SK-N-SH treated with all-trans-retinoic acid at 6 μM for 48 hours (cell line): ENCODE data around the gene FGFBP2.

Experiments
- ATAC-seq: fragments of 200-7000 bp; cut with Tn5 transposase; 3 replicates; pipeline ENCODE4 v1.9.1; 2020; ENCODE audit warnings: mild to moderate bottlenecking, moderate library complexity
- ARNTL ChIP-seq: fragments of 450-650 bp; formaldehyde crosslinking; IDR thresholded peaks from 2 replicates; pipeline ENCODE4 v1.5.0; 2020; ENCODE audit warnings: low read depth, mild to moderate bottlenecking, moderate library complexity, borderline replicate concordance
- BACH2 ChIP-seq: fragments of 250-450 bp; sonication (Bioruptor Pico); IDR thresholded peaks from 2 replicates; pipeline ENCODE4 v1.9.0; 2021; ENCODE audit warnings: mild to moderate bottlenecking, borderline replicate concordance
- CSDC2 ChIP-seq: fragments of 250-450 bp; sonication (Bioruptor Pico); IDR thresholded peaks from 2 replicates; pipeline ENCODE4 v1.5.0; 2020; ENCODE audit warnings: mild to moderate bottlenecking, moderate library complexity
- ESRRG ChIP-seq: fragments of 250-450 bp; sonication (Bioruptor Pico); IDR thresholded peaks from 2 replicates; pipeline ENCODE4 v1.6.1; 2021; ENCODE audit warnings: mild to moderate bottlenecking
- ISL1 ChIP-seq: fragments of 250-450 bp; sonication (Bioruptor Pico); IDR thresholded peaks from 2 replicates; pipeline ENCODE4 v2.1.2; 2022; ENCODE audit warnings: mild to moderate bottlenecking, moderate library complexity
- OSR1 ChIP-seq: fragments of 250-450 bp; sonication (Bioruptor Pico); IDR thresholded peaks from 2 replicates; pipeline ENCODE4 v1.8.0; 2022; ENCODE audit warnings: moderate library complexity, mild to moderate bottlenecking, inconsistent platforms
- POU6F1 ChIP-seq: fragments of 250-450 bp; sonication (Bioruptor Pico); IDR thresholded peaks from 2 replicates; pipeline ENCODE4 v1.8.0; 2021; ENCODE audit warnings: low read depth, mild to moderate bottlenecking, moderate library complexity, borderline replicate concordance
- PPARA ChIP-seq: fragments of 250-450 bp; sonication (Bioruptor Pico); IDR thresholded peaks from 2 replicates; pipeline ENCODE4 v1.5.0; 2020; ENCODE audit warnings: mild to moderate bottlenecking, borderline replicate concordance
- RARB ChIP-seq: fragments of 250-450 bp; sonication (Bioruptor Pico); IDR thresholded peaks from 2 replicates; pipeline ENCODE4 v1.8.0; 2021; ENCODE audit warnings: mild to moderate bottlenecking, moderate library complexity
- SNAI2 ChIP-seq: fragments of 250-450 bp; sonication (Bioruptor Pico); IDR thresholded peaks from 2 replicates; pipeline ENCODE4 v1.5.0; 2020; ENCODE audit warnings: mild to moderate bottlenecking, moderate library complexity
- TCF4 ChIP-seq: fragments of 250-450 bp; sonication (Bioruptor Pico); IDR thresholded peaks from 2 replicates; pipeline ENCODE4 v1.8.0; 2021; ENCODE audit warnings: mild to moderate bottlenecking, moderate library complexity, borderline replicate concordance
- TOX ChIP-seq: fragments of 250-450 bp; sonication (Bioruptor Pico); IDR thresholded peaks from 2 replicates; pipeline ENCODE4 v1.8.0; 2021; ENCODE audit warnings: mild to moderate bottlenecking, moderate library complexity, borderline replicate concordance
- TSHZ2 ChIP-seq: fragments of 250-450 bp; sonication (Bioruptor Pico); IDR thresholded peaks from 2 replicates; pipeline ENCODE4 v1.5.0; 2020; ENCODE audit warnings: mild to moderate bottlenecking, moderate library complexity
- ZC3H10 ChIP-seq: fragments of 250-450 bp; sonication (Bioruptor Pico); IDR thresholded peaks from 2 replicates; pipeline ENCODE4 v1.5.1; 2021; ENCODE audit warnings: mild to moderate bottlenecking, moderate library complexity
- ZFP3 ChIP-seq: fragments of 250-450 bp; sonication (Bioruptor Pico); IDR thresholded peaks from 2 replicates; pipeline ENCODE4 v1.5.0; 2020; ENCODE audit warnings: mild to moderate bottlenecking, moderate library complexity
- ZFP30 ChIP-seq: fragments of 450-650 bp; formaldehyde crosslinking; IDR thresholded peaks from 2 replicates; pipeline ENCODE4 v1.5.0; 2022; ENCODE audit warnings: mild to moderate bottlenecking, moderate library complexity
- ZNF565 ChIP-seq: fragments of 450-650 bp; formaldehyde crosslinking; conservative IDR thresholded peaks from 2 replicates; pipeline ENCODE4 v1.5.0; 2020; ENCODE audit warnings: low read depth, mild to moderate bottlenecking, moderate library complexity
- ZNF8 ChIP-seq: fragments of 450-650 bp; formaldehyde crosslinking; IDR thresholded peaks from 2 replicates; pipeline ENCODE4 v1.5.0; 2020; ENCODE audit warnings: mild to moderate bottlenecking, moderate library complexity
- TF ChIP-seq, protein P1 (sequence below): fragments of 250-450 bp; sonication (Bioruptor Pico); IDR thresholded peaks from 2 replicates; pipeline ENCODE4 v1.8.0; 2020; ENCODE audit warnings: mild to moderate bottlenecking, moderate library complexity, borderline replicate concordance
- TF ChIP-seq, protein P2 (sequence below): fragments of 250-450 bp; sonication (Bioruptor Pico); IDR thresholded peaks from 2 replicates; pipeline ENCODE4 v1.5.1; 2021; ENCODE audit warnings: mild to moderate bottlenecking, moderate library complexity

FGFBP2 gene

DNA sequence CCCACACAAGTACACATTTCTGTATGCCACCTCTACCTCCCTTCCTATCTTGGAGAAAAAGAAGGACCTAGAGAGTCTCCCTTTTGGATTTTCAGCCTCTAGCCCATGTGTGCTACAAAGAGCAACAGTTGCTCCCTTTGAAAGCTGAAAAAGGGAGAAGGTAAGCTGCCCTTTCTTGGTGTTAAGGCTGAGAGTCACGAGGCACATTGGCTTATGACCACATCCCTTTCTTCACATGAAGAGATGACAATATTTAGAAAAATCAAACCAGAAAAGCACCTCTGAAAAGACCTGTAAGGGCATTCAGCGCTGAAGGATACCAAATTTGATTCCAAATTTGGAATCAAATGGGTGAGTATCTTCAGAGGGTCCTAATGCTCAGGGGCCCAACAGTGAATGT lies 18.1 kb downstream of the FGFBP2 start:
- no peak for ATAC-seq
- no peak for TF ChIP-seq ZNF8 (CRISPR knock-in tag)
- TF ChIP-seq ZFP3 (CRISPR knock-in tag), result no peak
- no peak for TF ChIP-seq SNAI2 (CRISPR knock-in tag)
- no peak for TF ChIP-seq TCF4
- no peak for TF ChIP-seq PPARA (CRISPR knock-in tag)
- TF ChIP-seq ZFP30 (CRISPR knock-in tag), result no peak
- TF ChIP-seq OSR1 (CRISPR knock-in tag), result no peak
- TF ChIP-seq CSDC2 (CRISPR knock-in tag), result no peak
- no peak for TF ChIP-seq POU6F1 (CRISPR knock-in tag)
- no peak for TF ChIP-seq TSHZ2
- TF ChIP-seq, protein P1, sequence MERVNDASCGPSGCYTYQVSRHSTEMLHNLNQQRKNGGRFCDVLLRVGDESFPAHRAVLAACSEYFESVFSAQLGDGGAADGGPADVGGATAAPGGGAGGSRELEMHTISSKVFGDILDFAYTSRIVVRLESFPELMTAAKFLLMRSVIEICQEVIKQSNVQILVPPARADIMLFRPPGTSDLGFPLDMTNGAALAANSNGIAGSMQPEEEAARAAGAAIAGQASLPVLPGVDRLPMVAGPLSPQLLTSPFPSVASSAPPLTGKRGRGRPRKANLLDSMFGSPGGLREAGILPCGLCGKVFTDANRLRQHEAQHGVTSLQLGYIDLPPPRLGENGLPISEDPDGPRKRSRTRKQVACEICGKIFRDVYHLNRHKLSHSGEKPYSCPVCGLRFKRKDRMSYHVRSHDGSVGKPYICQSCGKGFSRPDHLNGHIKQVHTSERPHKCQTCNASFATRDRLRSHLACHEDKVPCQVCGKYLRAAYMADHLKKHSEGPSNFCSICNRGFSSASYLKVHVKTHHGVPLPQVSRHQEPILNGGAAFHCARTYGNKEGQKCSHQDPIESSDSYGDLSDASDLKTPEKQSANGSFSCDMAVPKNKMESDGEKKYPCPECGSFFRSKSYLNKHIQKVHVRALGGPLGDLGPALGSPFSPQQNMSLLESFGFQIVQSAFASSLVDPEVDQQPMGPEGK, result no peak
- no peak for TF ChIP-seq ARNTL (CRISPR knock-in tag)
- TF ChIP-seq, protein P2, sequence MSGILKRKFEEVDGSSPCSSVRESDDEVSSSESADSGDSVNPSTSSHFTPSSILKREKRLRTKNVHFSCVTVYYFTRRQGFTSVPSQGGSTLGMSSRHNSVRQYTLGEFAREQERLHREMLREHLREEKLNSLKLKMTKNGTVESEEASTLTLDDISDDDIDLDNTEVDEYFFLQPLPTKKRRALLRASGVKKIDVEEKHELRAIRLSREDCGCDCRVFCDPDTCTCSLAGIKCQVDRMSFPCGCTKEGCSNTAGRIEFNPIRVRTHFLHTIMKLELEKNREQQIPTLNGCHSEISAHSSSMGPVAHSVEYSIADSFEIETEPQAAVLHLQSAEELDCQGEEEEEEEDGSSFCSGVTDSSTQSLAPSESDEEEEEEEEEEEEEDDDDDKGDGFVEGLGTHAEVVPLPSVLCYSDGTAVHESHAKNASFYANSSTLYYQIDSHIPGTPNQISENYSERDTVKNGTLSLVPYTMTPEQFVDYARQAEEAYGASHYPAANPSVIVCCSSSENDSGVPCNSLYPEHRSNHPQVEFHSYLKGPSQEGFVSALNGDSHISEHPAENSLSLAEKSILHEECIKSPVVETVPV (CRISPR knock-in tag), result no peak
- TF ChIP-seq, all 23 proteins: peak for 0

- no peak for ATAC-seq
- TF ChIP-seq RARB (CRISPR knock-in tag), result no peak
- TF ChIP-seq, protein P2 (CRISPR knock-in tag), result no peak
- no peak for TF ChIP-seq ZNF565 (CRISPR knock-in tag)
- TF ChIP-seq TOX (CRISPR knock-in tag), result no peak
- TF ChIP-seq ZNF8 (CRISPR knock-in tag), result no peak
- TF ChIP-seq ZC3H10 (CRISPR knock-in tag), result no peak
- no peak for TF ChIP-seq TSHZ2
- TF ChIP-seq ARNTL (CRISPR knock-in tag), result no peak
- TF ChIP-seq ZFP3 (CRISPR knock-in tag), result no peak
- TF ChIP-seq ZFP30 (CRISPR knock-in tag), result no peak
- no peak for TF ChIP-seq OSR1 (CRISPR knock-in tag)
Measured at GRCh38 chr4:15942283-15942682, 20.7 kb downstream of the FGFBP2 start.

- ATAC-seq, result no peak
- no peak for TF ChIP-seq TSHZ2
- TF ChIP-seq RARB (CRISPR knock-in tag), result no peak
- TF ChIP-seq ISL1 (CRISPR knock-in tag), result no peak
- TF ChIP-seq ESRRG, result no peak
- no peak for TF ChIP-seq CSDC2 (CRISPR knock-in tag)
- no peak for TF ChIP-seq SNAI2 (CRISPR knock-in tag)
- TF ChIP-seq POU6F1 (CRISPR knock-in tag), result no peak
- TF ChIP-seq TCF4, result no peak
- no peak for TF ChIP-seq PPARA (CRISPR knock-in tag)
- no peak for TF ChIP-seq BACH2 (CRISPR knock-in tag)
Measured at GRCh38 chr4:15938640-15939039, 24.3 kb downstream of the FGFBP2 start, which contains the start of gene FGFBP1. Gene FGFBP1 (minus strand): TSS chr4:15938740. CDS start chr4:15936632, 2,108 bp downstream.
